ENCODE results near the gene SMC3.
"Not testable (repeated sequence)": the region's sequence is repeated elsewhere in the genome, so short reads cannot be mapped to it uniquely, and the experiment has no call there.

GRCh38 chr10:110528997-110529524 is 38.4 kb upstream of the SMC3 start:
- TF ChIP-seq POLR2A (IDR thresholded peaks at IDR 0.05; ENCODE audit: low read length); GATA1 (IDR thresholded peaks at IDR 0.05; ENCODE audit: low read depth, low read length): not testable (repeated sequence)

All from erythroblast (primary cell).